ENCODE data around the gene SCYGR2.

DNA sequence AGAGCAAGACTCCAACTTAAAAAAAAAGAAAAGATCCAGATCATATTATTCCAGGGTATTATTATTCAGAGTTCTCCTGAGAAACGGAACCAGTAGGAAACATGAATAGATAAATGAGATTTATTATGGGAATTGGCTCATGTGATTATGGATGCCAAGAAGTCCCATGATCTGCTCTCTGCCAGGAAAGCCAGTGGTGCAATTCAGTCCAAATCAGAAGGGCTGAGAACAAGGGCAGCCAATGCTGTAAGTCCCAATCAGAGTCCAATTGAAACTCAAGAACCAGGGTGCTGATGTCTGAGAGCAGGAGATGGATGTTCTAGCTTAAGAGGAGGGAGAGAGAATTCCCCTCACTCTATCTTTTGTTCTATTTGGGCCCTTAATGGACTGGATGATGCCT is 7.8 kb downstream of the SCYGR2 start:
- TF ChIP-seq CTCF (IDR thresholded peaks at IDR 0.05 in 8 of 11, conservative IDR thresholded peaks at IDR 0.05 in 3 of 11) (no peak), POLR2AphosphoS5 (IDR thresholded peaks at IDR 0.05) (no peak), POLR2A (IDR thresholded peaks at IDR 0.05) (no peak)

Data from spleen (tissue), 7 donors.